Fibroblast of skin of left biceps (primary cell): ENCODE results near the gene OSBPL6.
"Not testable (repeated sequence)": the region's sequence is repeated elsewhere in the genome, so short reads cannot be mapped to it uniquely, and the experiment has no call there.

Experiments used
- DNase-seq, 2 experiments: peaks; one replicate each; pipeline ENCODE4 v3.0.0-alpha.2; 2013; ENCODE audit warnings: low read depth in 2 of 2

The OSBPL6 gene

GRCh38 chr2:178198441-178198840, 4.1 kb downstream of the OSBPL6 start:
- DNase-seq: not testable (repeated sequence)

GRCh38 chr2:178199334-178199733, 5.0 kb downstream of the OSBPL6 start:
- no peak for DNase-seq

- no peak for DNase-seq
These were observed 6.0 kb downstream of the OSBPL6 start for GRCh38 chr2:178200331-178200730.

GRCh38 chr2:178202927-178203326, 8.6 kb downstream of the OSBPL6 start:
- no peak for DNase-seq

- no peak for DNase-seq
These were observed 10.7 kb downstream of the OSBPL6 start for GRCh38 chr2:178204977-178205376.

- DNase-seq: no peak
These were observed 11.7 kb downstream of the OSBPL6 start for GRCh38 chr2:178205853-178206521.

- DNase-seq: no peak
These were observed 14.0 kb downstream of the OSBPL6 start for GRCh38 chr2:178208336-178208735.

- no peak for DNase-seq
These were observed 14.5 kb downstream of the OSBPL6 start for GRCh38 chr2:178208817-178209216.

GRCh38 chr2:178211460-178211859, 17.1 kb downstream of the OSBPL6 start:
- DNase-seq: no peak

GRCh38 chr2:178211943-178212342, 17.6 kb downstream of the OSBPL6 start:
- DNase-seq: no peak

GRCh38 chr2:178213991-178214390, 19.7 kb downstream of the OSBPL6 start:
- no peak for DNase-seq

GRCh38 chr2:178219247-178219646, 24.9 kb downstream of the OSBPL6 start:
- DNase-seq: no peak

GRCh38 chr2:178220814-178221213, 26.5 kb downstream of the OSBPL6 start:
- DNase-seq: no peak

- DNase-seq: no peak
These were observed 27.2 kb downstream of the OSBPL6 start for GRCh38 chr2:178221556-178221955.

- no peak for DNase-seq
These were observed 29.5 kb downstream of the OSBPL6 start for GRCh38 chr2:178223806-178224205.

GRCh38 chr2:178225006-178225805, 30.9 kb downstream of the OSBPL6 start:
- DNase-seq: peak; percentile 80 to 81

GRCh38 chr2:178227187-178227586, 32.9 kb downstream of the OSBPL6 start:
- no peak for DNase-seq

GRCh38 chr2:178229927-178230326, 35.6 kb downstream of the OSBPL6 start:
- no peak for DNase-seq

GRCh38 chr2:178230396-178230795, 36.1 kb downstream of the OSBPL6 start:
- no peak for DNase-seq

- DNase-seq: no peak
These were observed 39.1 kb downstream of the OSBPL6 start for GRCh38 chr2:178233428-178233827.

GRCh38 chr2:178234648-178235047, 40.3 kb downstream of the OSBPL6 start:
- DNase-seq: no peak

GRCh38 chr2:178237488-178238153, 43.3 kb downstream of the OSBPL6 start:
- DNase-seq: no peak

GRCh38 chr2:178238154-178238521, 43.8 kb downstream of the OSBPL6 start:
- no peak for DNase-seq
